OCI-LY7 (cell line): ENCODE results near the gene PRR5L.

Source experiments
- CTCF ChIP-seq: fragments of 200-600 bp; sonication (generic); conservative IDR thresholded peaks from 2 replicates; pipeline ENCODE4 v1.5.1; 2014; ENCODE audit warnings: mild to moderate bottlenecking, antibody characterized with exemption, low read length, moderate library complexity, mixed read lengths
- EZH2phosphoT487 ChIP-seq: fragments of 200-600 bp; sonication (generic); IDR thresholded peaks from 2 replicates; pipeline ENCODE4 v1.6.1; 2018; ENCODE audit warnings: low read depth, borderline replicate concordance, mild to moderate bottlenecking, mixed run types, antibody characterized with exemption, low read length, moderate library complexity, mixed read lengths

- TF ChIP-seq CTCF: no peak
- no peak for TF ChIP-seq EZH2phosphoT487
Observed at GRCh38 chr11:36389811-36390210, 93.7 kb downstream of the PRR5L start.
